ENCODE data around the gene TTC19. TPM values are rescaled to one million over a fixed set of nuclear protein-coding genes. Genes with fewer than 3 reads are reported as not detected.

TTC19 gene
- total RNA-seq = 10 to 100 TPM; 22.2 to 28.8 TPM

DNA sequence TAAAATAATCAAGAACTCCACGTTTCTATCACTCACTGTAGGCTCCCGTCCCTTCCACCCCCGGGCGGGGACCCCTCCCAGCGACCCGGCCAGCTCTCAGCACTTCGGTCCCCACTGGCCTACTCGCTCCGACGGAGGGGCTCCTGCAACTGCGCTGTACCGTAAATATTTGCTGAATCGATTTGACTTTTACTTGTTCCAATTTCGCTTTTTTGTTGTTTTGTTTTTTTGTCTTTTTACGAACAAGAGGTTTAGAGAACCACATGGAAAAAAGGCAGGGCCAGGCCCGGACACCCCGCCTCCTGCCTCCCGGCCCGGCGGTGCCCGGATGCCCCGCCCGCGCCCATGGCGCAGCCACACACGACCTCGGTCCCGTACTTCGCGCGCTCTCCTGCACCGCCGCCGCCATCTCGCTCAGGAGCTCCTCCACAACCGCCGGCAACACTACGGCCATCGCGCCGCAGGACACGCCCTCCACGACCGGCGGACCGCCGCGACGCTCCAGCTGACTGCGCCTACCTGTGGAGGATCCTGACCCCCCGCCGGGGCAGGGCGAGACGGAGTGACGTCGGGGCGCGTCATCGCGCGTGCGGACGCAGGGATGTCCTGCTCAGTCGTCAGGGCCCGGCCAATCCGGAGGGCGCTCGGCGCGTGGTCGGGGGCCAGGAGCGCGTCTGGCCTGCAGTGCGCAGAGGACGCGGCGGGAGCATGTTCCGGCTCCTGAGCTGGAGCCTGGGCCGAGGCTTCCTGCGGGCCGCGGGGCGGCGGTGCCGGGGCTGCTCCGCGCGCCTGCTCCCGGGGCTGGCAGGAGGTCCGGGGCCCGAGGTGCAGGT, at the start of gene TTC19, which contains the start of gene ZSWIM7:
TTC19 (plus strand) TSS at position 684 of the 833 bp plus-strand sequence; CDS start at position 709, 25 bp downstream.
ZSWIM7 (minus strand) TSS at position 564 of the 833 bp plus-strand sequence; CDS start at position 454, 110 bp downstream.
- Mint-ChIP-seq H3K27ac (peak within 1 kb of the TSS; percentile 78), H3K4me3 (peak within 1 kb of the TSS; percentile 85), H3K9me3 (no peaks in the 10 kb centered on the region), H3K27me3 (no peaks in the 10 kb centered on the region), H3K36me3 (ENCODE audit: low read depth) (peaks cover 67% of the 10 kb centered on the region), H3K4me1 (peaks cover 19% of the 10 kb centered on the region)
- ATAC-seq (replicated peaks) = peak; percentile 96

GRCh38 chr17:15951368-15952047, 48.1 kb upstream of the TTC19 start:
- no peaks in the 10 kb centered on the region for H3K36me3 Mint-ChIP-seq (ENCODE audit: low read depth)
- H3K27me3 Mint-ChIP-seq = peaks cover 21% of the 10 kb centered on the region
- no peak overlapping the region for H3K4me3 Mint-ChIP-seq
- ATAC-seq (replicated peaks) = no peak
- H3K9me3 Mint-ChIP-seq = no peaks in the 10 kb centered on the region
- no peak overlapping the region for H3K27ac Mint-ChIP-seq
- H3K4me1 Mint-ChIP-seq = peaks cover 12% of the 10 kb centered on the region

GRCh38 chr17:15952048-15952532, 47.5 kb upstream of the TTC19 start:
- ATAC-seq (replicated peaks) = no peak
- H3K4me3 Mint-ChIP-seq = no peak overlapping the region
- peaks cover 17% of the 10 kb centered on the region for H3K4me1 Mint-ChIP-seq
- H3K36me3 Mint-ChIP-seq (ENCODE audit: low read depth) = no peaks in the 10 kb centered on the region
- H3K9me3 Mint-ChIP-seq = no peaks in the 10 kb centered on the region
- peaks cover 18% of the 10 kb centered on the region for H3K27me3 Mint-ChIP-seq
- H3K27ac Mint-ChIP-seq = no peak overlapping the region

- Mint-ChIP-seq H3K36me3 (ENCODE audit: low read depth) (no peaks in the 10 kb centered on the region), H3K27ac (no peak overlapping the region), H3K4me1 (peaks cover 26% of the 10 kb centered on the region), H3K27me3 (peaks cover 16% of the 10 kb centered on the region), H3K9me3 (no peaks in the 10 kb centered on the region), H3K4me3 (no peak overlapping the region)
- no peak for ATAC-seq (replicated peaks)
These were observed 46.5 kb upstream of the TTC19 start for GRCh38 chr17:15952916-15953790.

DNA sequence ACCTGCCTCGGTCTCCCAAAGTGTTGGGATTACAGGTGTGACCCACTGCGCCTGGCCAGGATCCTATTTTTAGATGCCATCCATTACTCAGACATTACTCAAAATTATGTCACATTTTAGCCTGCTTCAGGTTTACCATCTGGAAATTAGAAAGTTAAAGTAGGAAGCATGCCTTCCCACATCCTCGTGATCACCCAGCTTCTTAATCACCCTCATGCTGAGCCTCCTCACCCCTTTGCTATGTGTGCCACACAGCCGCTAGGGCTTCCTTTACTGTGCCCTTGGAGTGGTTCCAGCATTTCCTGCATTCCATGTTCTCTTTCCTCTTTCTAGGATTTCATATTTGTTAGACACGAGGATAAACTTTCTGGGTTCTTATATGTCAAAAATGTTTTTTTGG, 45.4 kb upstream of the TTC19 start:
- Mint-ChIP-seq H3K4me1 (peaks cover 37% of the 10 kb centered on the region), H3K9me3 (no peaks in the 10 kb centered on the region), H3K27me3 (peaks cover 23% of the 10 kb centered on the region), H3K36me3 (ENCODE audit: low read depth) (no peaks in the 10 kb centered on the region), H3K27ac (no peak overlapping the region), H3K4me3 (no peak overlapping the region)
- no peak for ATAC-seq (replicated peaks)

DNA sequence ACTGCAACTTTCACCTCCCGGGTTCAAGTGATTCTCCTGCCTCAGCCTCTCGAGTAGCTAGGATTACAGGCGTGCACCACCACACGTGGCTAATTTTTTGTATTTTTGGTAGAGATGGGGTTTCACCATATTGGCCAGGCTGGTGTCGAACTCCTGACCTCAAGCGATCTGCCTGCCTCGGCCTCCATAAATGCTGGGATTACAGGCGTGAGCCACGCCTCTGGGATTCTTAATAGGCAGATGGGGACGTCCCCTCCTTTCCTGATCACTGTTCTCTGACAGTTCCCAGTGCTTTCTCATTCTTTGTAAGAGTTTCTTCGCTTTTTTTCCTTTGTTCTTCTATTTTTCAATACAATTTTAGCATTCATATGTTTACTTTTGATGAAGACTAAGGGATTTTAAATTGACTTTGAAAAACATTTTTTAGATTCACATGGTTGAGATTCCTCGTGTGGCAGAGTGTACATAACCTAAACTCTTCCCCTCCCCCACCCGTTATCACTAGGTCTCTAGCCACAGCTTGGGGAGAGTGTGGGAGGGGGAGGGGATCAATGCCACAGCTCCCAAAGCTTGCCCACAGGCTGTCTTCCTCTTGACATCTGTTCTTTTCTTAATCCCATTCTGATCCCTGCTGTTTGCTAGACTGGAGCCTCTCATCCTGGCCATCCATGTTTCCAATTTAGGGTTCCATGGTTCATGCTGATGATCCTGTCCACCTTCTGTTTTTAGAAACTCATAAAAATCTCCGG, 43.7 kb upstream of the TTC19 start:
- Mint-ChIP-seq H3K9me3 (no peaks in the 10 kb centered on the region), H3K27ac (no peak overlapping the region), H3K27me3 (peaks cover 23% of the 10 kb centered on the region), H3K4me3 (no peak overlapping the region), H3K4me1 (peaks cover 38% of the 10 kb centered on the region), H3K36me3 (ENCODE audit: low read depth) (no peaks in the 10 kb centered on the region)
- ATAC-seq (replicated peaks) = no peak

DNA sequence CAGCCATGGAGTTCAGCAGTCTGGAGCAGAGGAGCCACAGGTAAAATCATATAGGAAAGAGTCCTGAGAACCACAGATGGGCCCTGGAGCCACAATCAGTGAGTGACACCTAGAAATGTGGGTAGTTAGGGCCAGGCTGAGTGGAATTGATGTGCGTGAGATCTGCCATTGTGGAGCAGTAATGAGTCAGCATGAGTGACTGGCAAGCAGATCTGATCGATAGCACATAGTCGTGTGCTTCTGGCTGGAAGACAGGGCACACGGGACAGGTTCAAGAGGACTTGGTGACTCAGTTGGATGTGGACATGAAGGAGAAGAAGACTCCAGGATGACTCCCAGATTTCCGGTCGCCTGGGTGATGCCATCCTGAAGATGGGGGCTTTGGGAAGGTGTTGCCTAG, 42.4 kb upstream of the TTC19 start:
- no peak overlapping the region for H3K27ac Mint-ChIP-seq
- H3K4me3 Mint-ChIP-seq = peak overlapping the region; percentile 1
- ATAC-seq (replicated peaks) = peak; percentile 70
- H3K9me3 Mint-ChIP-seq = no peaks in the 10 kb centered on the region
- H3K36me3 Mint-ChIP-seq (ENCODE audit: low read depth) = no peaks in the 10 kb centered on the region
- H3K27me3 Mint-ChIP-seq = peaks cover 28% of the 10 kb centered on the region
- H3K4me1 Mint-ChIP-seq = peaks cover 38% of the 10 kb centered on the region

DNA sequence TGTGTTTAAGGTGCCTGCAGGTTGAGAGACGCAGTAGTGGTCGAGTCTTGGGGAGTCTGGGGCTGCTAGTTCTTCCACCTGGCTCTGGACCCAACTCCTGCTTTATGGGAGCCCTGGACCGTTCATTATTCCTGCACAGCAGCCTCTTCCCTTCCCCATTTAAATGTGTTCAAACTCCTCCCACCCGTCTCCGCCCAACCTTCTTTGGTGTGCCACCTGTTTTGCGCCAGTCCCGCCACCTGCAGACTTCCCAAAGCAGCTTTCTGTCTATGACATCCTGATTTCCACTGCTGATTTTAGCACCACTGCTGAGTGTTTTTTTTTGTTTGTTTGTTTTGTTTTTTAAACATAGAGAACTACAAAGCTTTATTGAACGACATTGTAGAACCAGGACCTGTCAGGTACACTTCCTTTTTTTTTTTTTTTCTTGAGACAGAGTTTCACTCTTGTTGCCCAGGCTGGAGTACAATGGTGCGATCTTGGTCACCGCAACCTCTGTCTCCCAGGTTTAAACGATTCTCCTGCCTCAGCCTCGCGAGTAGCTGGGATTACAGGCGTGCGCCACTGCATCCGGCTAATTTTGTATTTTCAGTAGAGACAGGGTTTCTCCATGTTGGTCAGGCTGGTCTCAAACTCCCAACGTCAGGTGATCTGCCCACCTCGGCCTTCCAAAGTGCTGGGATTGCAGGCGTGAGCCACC, 41.9 kb upstream of the TTC19 start:
- no peak for ATAC-seq (replicated peaks)
- Mint-ChIP-seq H3K4me1 (peaks cover 38% of the 10 kb centered on the region), H3K27me3 (peaks cover 26% of the 10 kb centered on the region), H3K9me3 (no peaks in the 10 kb centered on the region), H3K36me3 (ENCODE audit: low read depth) (no peaks in the 10 kb centered on the region), H3K27ac (peak overlapping the region; percentile 77), H3K4me3 (peak overlapping the region; percentile 1)

GRCh38 chr17:15958484-15958854, 41.2 kb upstream of the TTC19 start:
- H3K36me3 Mint-ChIP-seq (ENCODE audit: low read depth) = no peaks in the 10 kb centered on the region
- peaks cover 38% of the 10 kb centered on the region for H3K4me1 Mint-ChIP-seq
- H3K27me3 Mint-ChIP-seq = peaks cover 25% of the 10 kb centered on the region
- H3K4me3 Mint-ChIP-seq = peak overlapping the region; percentile 50
- H3K27ac Mint-ChIP-seq = peak overlapping the region; percentile 77
- no peak for ATAC-seq (replicated peaks)
- no peaks in the 10 kb centered on the region for H3K9me3 Mint-ChIP-seq

DNA sequence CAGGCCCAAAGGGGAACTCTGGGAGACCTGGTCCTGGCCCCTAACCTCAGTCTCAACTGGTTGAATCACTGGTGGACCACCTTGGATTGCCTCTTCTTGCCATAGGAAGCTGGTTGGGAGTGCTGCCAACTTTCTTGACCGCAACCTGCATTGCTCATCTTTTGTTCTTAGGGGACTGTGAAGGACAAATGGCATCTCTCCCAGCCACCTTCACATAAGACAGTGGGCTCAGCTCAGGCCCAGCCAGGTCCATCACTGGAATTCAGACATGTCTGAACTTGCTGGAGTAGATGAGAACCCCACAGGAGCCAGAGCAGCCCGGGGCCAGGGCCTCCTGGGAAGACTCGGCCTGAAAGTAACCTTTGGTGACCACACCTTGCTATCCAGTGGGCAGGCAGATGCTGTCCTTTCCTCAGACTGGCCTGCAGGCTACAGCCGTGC, 35.9 kb upstream of the TTC19 start:
- H3K36me3 Mint-ChIP-seq (ENCODE audit: low read depth) = no peaks in the 10 kb centered on the region
- no peak overlapping the region for H3K4me3 Mint-ChIP-seq
- H3K27me3 Mint-ChIP-seq = peaks cover 17% of the 10 kb centered on the region
- no peaks in the 10 kb centered on the region for H3K9me3 Mint-ChIP-seq
- no peak for ATAC-seq (replicated peaks)
- no peak overlapping the region for H3K27ac Mint-ChIP-seq
- H3K4me1 Mint-ChIP-seq = peaks cover 6% of the 10 kb centered on the region

DNA sequence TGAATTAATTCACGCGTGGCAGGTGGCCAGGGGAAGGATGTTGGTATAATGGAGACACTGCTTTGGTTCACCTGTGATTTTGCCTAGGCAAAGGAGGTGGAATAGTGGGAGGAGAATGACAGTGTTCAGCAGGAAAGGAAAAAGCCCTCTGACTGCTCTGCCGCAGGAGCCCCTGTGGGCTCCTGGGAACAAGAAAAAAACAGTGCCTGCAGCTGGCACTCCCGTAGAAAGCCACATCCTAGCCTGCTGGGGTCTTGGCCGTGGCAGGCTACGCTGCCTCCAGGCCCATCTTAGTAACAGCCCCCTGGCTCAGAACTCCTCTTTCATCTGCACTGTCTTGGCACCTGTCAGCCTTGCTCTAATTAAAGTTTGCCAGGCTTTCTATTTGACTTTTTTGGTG, 34.1 kb upstream of the TTC19 start:
- Mint-ChIP-seq H3K36me3 (ENCODE audit: low read depth) (no peaks in the 10 kb centered on the region), H3K9me3 (no peaks in the 10 kb centered on the region), H3K4me3 (no peak overlapping the region), H3K4me1 (no peaks in the 10 kb centered on the region), H3K27me3 (peaks cover 15% of the 10 kb centered on the region), H3K27ac (no peak overlapping the region)
- ATAC-seq (replicated peaks) = no peak

DNA sequence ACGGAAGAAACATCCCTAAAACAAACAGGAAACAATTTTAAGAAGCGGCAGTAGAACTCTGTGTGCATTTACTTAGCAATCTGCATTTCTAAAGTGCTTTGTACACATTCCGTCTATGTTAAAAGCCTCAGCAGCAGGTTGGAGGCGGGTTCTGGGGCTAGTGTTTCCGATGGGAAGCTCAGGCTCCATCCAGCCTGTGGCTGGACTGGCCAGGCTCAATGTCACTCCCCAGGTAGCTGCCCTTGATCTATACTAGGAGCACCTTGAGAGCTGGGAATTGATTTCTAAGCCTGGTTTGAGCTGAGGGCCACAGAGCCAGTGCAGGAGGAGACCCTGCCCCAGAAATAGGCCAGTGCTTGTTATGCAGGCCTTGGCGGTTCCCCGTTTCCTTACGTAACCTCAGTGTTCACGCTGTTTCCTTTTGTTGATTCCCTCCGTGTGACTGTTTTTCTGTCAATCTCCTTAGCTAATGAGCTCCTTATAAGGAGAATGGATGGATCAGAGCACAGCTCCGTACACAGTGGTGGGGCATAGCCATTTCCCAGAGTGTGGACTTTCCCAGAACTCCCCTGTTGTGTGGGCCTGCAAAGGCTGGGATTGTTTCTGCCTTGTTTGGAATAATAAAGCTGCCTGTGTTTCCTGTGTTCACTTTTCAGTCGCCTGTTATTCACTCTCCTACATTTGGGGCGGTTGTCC, 33.3 kb upstream of the TTC19 start:
- H3K4me3 Mint-ChIP-seq = no peak overlapping the region

GRCh38 chr17:15966879-15967248, 32.8 kb upstream of the TTC19 start:
- no peak for ATAC-seq (replicated peaks)
- no peaks in the 10 kb centered on the region for H3K36me3 Mint-ChIP-seq (ENCODE audit: low read depth)

More for the DNA sequence above, 33.3 kb upstream of the TTC19 start:
- Mint-ChIP-seq H3K4me1 (no peaks in the 10 kb centered on the region), H3K36me3 (ENCODE audit: low read depth) (no peaks in the 10 kb centered on the region), H3K27ac (no peak overlapping the region), H3K27me3 (peaks cover 14% of the 10 kb centered on the region), H3K9me3 (no peaks in the 10 kb centered on the region)
- ATAC-seq (replicated peaks) = no peak

More at GRCh38 chr17:15966879-15967248, 32.8 kb upstream of the TTC19 start:
- H3K4me1 Mint-ChIP-seq = no peaks in the 10 kb centered on the region
- H3K4me3 Mint-ChIP-seq = no peak overlapping the region
- H3K27ac Mint-ChIP-seq = no peak overlapping the region
- peaks cover 11% of the 10 kb centered on the region for H3K27me3 Mint-ChIP-seq
- no peaks in the 10 kb centered on the region for H3K9me3 Mint-ChIP-seq
